Natural killer cell (primary cell): ENCODE results near the gene BAIAP2. TPM values are rescaled to one million over a fixed set of nuclear protein-coding genes. Genes with fewer than 3 reads are reported as not detected.
"Not testable (repeated sequence)": the region's sequence is repeated elsewhere in the genome, so short reads cannot be mapped to it uniquely, and the experiment has no call there.

Experiments used
- ATAC-seq, 3 donors: fragments of 150-1000 bp in 2 of 3; fragments of 200-7000 bp in 1 of 3; cut with Tn5 transposase; 1 replicate in 1 of 3; 2 replicates in 2 of 3; pipeline ENCODE4 v1.10.0; 2021; ENCODE audit warnings: mild to moderate bottlenecking in 2 of 3, moderate library complexity in 2 of 3
- DNase-seq, 2 donors: peaks; one replicate each; pipeline versions ENCODE4 v3.0.0 to v3.0.0-alpha.2; 2013 to 2021; ENCODE audit warnings: mixed read lengths in 1 of 2
- H3K27ac ChIP-seq: one replicate; pipeline ENCODE4 v1.5.1; 2013; ENCODE audit warnings: mild to moderate bottlenecking, low read length
- H3K27me3 ChIP-seq: one replicate; pipeline ENCODE4 v1.6.1; 2013; ENCODE audit warnings: low read length; ENCODE audit not compliant: control insufficient read depth, insufficient read depth
- H3K36me3 ChIP-seq: one replicate; pipeline ENCODE4 v1.6.1; 2013; ENCODE audit warnings: low read length; ENCODE audit not compliant: control insufficient read depth, insufficient read depth
- H3K4me1 ChIP-seq: one replicate; pipeline ENCODE4 v1.6.1; 2013; ENCODE audit warnings: low read length; ENCODE audit not compliant: control insufficient read depth, insufficient read depth
- H3K4me3 ChIP-seq: one replicate; pipeline ENCODE4 v1.5.1; 2013; ENCODE audit warnings: low read length
- H3K9me3 ChIP-seq: one replicate; pipeline ENCODE4 v1.6.1; 2013; ENCODE audit warnings: low read length; ENCODE audit not compliant: control insufficient read depth, insufficient read depth
- H3K27ac Mint-ChIP-seq, 2 donors: one replicate each; pipeline ENCODE4 v1.8.0; 2022; ENCODE audit warnings: mild to moderate bottlenecking in 2 of 2, mixed read lengths in 2 of 2, moderate library complexity in 1 of 2
- H3K27me3 Mint-ChIP-seq, 2 donors: one replicate each; pipeline ENCODE4 v1.8.0; 2022; ENCODE audit warnings: low read depth in 2 of 2, mixed read lengths in 2 of 2
- H3K36me3 Mint-ChIP-seq: one replicate; pipeline ENCODE4 v1.8.0; 2022; ENCODE audit warnings: mixed read lengths
- H3K4me1 Mint-ChIP-seq, 2 donors: one replicate each; pipeline ENCODE4 v1.8.0; 2022; ENCODE audit warnings: mixed read lengths in 2 of 2
- H3K4me3 Mint-ChIP-seq: one replicate; pipeline ENCODE4 v1.8.0; 2022; ENCODE audit warnings: mild to moderate bottlenecking, moderate library complexity, mixed read lengths
- H3K9me3 Mint-ChIP-seq, 2 donors: one replicate each; pipeline ENCODE4 v1.8.0; 2022; ENCODE audit warnings: mixed read lengths in 2 of 2
- WGBS: methylation state at CpG from one replicate; pipeline ENCODE4 v1.1.7; 2013; ENCODE audit warnings: missing lambda C conversion rate; ENCODE audit not compliant: insufficient coverage; 5-methylcytosine and 5-hydroxymethylcytosine counted together
- intact Hi-C: fragments of 100-400 bp; cut with micrococcal nuclease; formaldehyde crosslinking; loops from one replicate; pipeline ENCODE4 v1.14.2; 2022
- total RNA-seq, 4 donors: library from RNA; stranded (reverse); fragments of 120-200 nt in 1 of 4; gene quantifications; one replicate each; pipeline versions ENCODE4 v1.2.3 to v1.2.4, GENCODE V29; 2013 to 2022
- TF ChIP-seq, protein P1 (sequence below): fragments of 200-600 bp; IDR thresholded peaks from one replicate; pipeline ENCODE4 v1.8.0; 2022; ENCODE audit warnings: antibody characterized with exemption

The BAIAP2 gene
- total RNA-seq, 3 donors from 2014 or later (not counting 1 experiment from before 2014, with no cell fraction given), result 6.7 to 12.3 (median 10.4) TPM

DNA sequence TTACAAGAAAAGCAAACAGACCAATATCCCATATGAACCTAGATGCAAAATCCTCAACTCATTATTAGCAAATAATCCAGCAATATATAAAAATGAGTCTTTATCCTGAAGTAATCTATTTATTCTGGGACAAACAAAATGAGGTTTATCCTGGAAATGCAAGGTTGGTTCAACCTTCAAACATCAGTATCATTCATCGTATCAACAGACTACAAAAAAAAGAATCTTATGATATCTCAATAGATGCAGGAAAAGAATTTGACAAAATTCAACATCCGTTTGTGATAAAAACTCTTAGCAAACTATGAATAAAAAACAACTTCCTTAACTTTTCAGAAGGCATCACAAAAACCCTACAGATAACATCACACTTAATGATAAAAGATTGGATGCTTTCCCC is 18.4 kb upstream of the BAIAP2 start:
- Histone ChIP-seq H3K4me3 (no peak overlapping the region), H3K27me3 (no peaks in the 10 kb centered on the region), H3K4me1 (peaks cover 41% of the 10 kb centered on the region), H3K36me3 (no peaks in the 10 kb centered on the region), H3K27ac (no peak overlapping the region), H3K9me3 (peaks cover 4% of the 10 kb centered on the region)
- TF ChIP-seq, protein P1, sequence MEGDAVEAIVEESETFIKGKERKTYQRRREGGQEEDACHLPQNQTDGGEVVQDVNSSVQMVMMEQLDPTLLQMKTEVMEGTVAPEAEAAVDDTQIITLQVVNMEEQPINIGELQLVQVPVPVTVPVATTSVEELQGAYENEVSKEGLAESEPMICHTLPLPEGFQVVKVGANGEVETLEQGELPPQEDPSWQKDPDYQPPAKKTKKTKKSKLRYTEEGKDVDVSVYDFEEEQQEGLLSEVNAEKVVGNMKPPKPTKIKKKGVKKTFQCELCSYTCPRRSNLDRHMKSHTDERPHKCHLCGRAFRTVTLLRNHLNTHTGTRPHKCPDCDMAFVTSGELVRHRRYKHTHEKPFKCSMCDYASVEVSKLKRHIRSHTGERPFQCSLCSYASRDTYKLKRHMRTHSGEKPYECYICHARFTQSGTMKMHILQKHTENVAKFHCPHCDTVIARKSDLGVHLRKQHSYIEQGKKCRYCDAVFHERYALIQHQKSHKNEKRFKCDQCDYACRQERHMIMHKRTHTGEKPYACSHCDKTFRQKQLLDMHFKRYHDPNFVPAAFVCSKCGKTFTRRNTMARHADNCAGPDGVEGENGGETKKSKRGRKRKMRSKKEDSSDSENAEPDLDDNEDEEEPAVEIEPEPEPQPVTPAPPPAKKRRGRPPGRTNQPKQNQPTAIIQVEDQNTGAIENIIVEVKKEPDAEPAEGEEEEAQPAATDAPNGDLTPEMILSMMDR, result no peak
- Mint-ChIP-seq H3K27ac (peak overlapping the region; percentile 59 to 95), H3K36me3 (no peaks in the 10 kb centered on the region), H3K4me3 (peak overlapping the region; percentile 18), H3K4me1 (peaks cover 20 to 27% of the 10 kb centered on the region in 2 donors), H3K27me3 (peaks cover 0 to 3% of the 10 kb centered on the region in 2 donors), H3K9me3 (no peaks in the 10 kb centered on the region)
- WGBS, result no CpG with 5 or more reads among the region's 2 CpGs
- intact Hi-C loops, result no loop called here
- ATAC-seq (no peak), DNase-seq (no peak)

DNA sequence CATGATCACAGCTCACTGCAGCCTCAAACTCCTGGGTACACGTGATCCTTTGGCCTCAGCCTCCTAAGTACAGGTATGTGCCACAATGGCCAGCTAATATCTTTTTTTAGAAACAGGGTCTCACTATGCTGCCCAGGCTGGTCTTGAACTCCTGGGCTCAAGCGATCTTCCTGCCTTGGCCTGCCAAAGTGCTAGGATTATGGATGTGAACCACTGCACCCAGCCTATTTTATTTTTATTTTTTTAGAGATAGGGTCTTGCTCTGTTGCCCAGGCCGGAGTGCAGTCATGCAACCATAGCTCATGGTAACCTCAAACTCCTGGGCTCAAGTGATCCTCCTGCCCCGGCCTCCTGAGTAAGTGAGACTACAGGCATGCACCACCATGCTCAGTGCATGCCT is 17.6 kb upstream of the BAIAP2 start:
- 96% methylated on average over 4 of the region's 4 CpGs for WGBS
- H3K4me1 Mint-ChIP-seq, result peaks cover 20 to 27% of the 10 kb centered on the region in 2 donors
- intact Hi-C loops, H3K9me3 ChIP-seq, H3K36me3 Mint-ChIP-seq, H3K27me3 ChIP-seq, H3K27me3 Mint-ChIP-seq, H3K4me3 ChIP-seq, H3K36me3 ChIP-seq, H3K9me3 Mint-ChIP-seq, ATAC-seq, H3K4me3 Mint-ChIP-seq, DNase-seq: not testable (repeated sequence)
- Histone ChIP-seq H3K27ac (peak overlapping the region; percentile 84), H3K4me1 (peaks cover 49% of the 10 kb centered on the region)
- H3K27ac Mint-ChIP-seq, result peak overlapping the region; percentile 86 to 95

DNA sequence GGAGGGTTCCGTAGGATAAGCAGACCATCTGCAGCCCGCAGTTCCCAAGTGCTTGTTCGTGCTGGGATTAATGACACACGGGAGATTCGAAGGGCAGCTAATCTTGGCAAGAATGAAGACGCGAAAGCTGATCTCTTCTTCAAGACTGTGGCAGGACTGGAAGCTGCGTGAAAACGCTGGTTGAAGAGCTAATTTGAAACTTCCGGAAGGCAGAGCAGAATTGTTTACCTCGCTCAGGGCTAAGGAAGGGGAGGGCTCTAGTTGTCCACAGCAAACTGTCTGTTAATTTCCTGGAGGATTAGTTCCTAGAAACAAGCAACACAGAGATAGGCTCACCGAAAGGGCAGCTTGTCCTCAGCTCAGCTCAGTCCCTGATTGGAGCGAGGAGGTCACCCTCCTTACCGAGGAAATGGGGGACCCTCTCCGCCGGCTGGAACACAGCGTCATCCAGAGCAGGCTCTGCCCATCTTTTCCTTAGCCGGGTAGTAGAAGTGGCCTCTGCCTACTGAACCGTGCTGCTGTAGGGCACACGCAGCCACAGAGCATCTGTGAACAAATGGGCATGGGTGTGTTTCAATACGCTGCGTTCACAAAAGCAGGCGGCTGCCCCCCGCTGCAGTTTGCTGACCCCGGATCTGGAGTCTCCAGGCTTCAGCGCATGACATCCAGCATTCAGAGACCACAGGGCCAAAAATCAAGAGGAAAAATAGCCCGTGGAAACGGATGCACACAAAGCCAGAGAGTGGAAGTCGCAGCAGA is 16.7 kb upstream of the BAIAP2 start:
- Mint-ChIP-seq H3K36me3 (no peaks in the 10 kb centered on the region), H3K9me3 (no peaks in the 10 kb centered on the region), H3K27ac (peak overlapping the region; percentile 86 to 95), H3K4me3 (peak overlapping the region; percentile 87), H3K27me3 (no peaks in the 10 kb centered on the region), H3K4me1 (peaks cover 20 to 27% of the 10 kb centered on the region in 2 donors)
- peak overlapping the region; percentile 84 for H3K27ac ChIP-seq
- H3K4me3 ChIP-seq, result peak overlapping the region; percentile 41
- TF ChIP-seq, protein P1, result no peak
- intact Hi-C loops, result no loop called here
- no peaks in the 10 kb centered on the region for H3K36me3 ChIP-seq
- peak; percentile 81 to 88 (median 83) for ATAC-seq
- peak in 1 of 2 donors; percentile 69 for DNase-seq
- no peaks in the 10 kb centered on the region for H3K9me3 ChIP-seq
- WGBS, result 4% methylated on average over 29 of the region's 29 CpGs
- H3K4me1 ChIP-seq, result peaks cover 52% of the 10 kb centered on the region
- H3K27me3 ChIP-seq, result no peaks in the 10 kb centered on the region

DNA sequence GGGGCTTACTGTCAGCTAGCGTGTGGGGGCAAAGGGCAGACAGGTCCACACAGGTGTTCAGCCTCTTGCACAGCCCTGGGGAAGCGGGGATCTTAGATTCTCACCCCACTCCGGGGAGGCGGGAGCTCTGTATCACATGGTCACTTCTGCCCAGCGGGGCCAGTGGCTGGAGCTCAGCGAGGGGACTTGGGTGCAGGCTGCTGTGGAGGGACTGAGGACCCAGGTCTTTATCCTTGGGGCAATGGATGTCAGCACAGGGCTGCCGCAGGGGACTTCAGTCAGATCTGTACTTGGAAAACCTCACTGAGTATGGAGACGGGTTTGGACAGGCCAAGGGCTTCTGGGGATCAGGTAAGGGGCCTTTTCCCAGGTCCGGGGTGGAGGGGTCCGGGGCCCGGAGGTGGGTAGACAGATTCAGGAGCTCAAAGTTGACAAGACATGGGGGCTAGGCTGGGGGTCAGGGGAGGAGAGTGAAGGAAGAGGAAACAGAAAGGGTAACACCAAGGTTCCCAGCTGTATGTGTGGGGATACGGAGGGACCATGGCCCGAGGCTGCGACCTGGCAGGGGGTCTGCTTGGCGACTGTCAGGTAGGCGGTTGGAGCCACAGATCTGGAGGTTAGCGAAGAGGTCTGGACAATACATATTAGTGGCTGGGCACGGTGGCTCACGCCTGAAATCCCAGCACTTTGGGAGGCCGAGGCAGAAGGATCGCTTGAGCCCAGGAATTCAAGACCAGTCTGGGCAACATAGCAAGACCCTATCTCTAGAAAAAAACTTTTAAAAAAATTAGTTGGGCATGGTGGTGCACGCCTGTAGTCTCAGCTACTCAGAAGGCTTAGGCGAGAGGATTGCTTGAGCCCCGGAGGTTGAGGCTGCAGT is 15.1 kb upstream of the BAIAP2 start:
- no peak for ATAC-seq
- 84% methylated on average over 24 of the region's 24 CpGs for WGBS
- Histone ChIP-seq H3K4me1 (peaks cover 60% of the 10 kb centered on the region), H3K36me3 (no peaks in the 10 kb centered on the region), H3K27me3 (no peaks in the 10 kb centered on the region), H3K4me3 (no peak overlapping the region), H3K9me3 (no peaks in the 10 kb centered on the region), H3K27ac (no peak overlapping the region)
- no peaks in the 10 kb centered on the region for H3K27me3 Mint-ChIP-seq
- TF ChIP-seq, protein P1, result no peak
- no peaks in the 10 kb centered on the region for H3K9me3 Mint-ChIP-seq
- no peak for DNase-seq
- intact Hi-C loops, result no loop called here
- H3K4me1 Mint-ChIP-seq, result peaks cover 26 to 33% of the 10 kb centered on the region in 2 donors
- peak overlapping the region; percentile 45 for H3K4me3 Mint-ChIP-seq
- peak overlapping the region; percentile 86 to 95 for H3K27ac Mint-ChIP-seq
- H3K36me3 Mint-ChIP-seq, result no peaks in the 10 kb centered on the region
